Measurements from ENCODE around the gene PAX3. TPM values are rescaled to one million over a fixed set of nuclear protein-coding genes. Genes with fewer than 3 reads are reported as not detected.

Gene PAX3
- total RNA-seq, 4 donors from 2014 or later = not detected

DNA sequence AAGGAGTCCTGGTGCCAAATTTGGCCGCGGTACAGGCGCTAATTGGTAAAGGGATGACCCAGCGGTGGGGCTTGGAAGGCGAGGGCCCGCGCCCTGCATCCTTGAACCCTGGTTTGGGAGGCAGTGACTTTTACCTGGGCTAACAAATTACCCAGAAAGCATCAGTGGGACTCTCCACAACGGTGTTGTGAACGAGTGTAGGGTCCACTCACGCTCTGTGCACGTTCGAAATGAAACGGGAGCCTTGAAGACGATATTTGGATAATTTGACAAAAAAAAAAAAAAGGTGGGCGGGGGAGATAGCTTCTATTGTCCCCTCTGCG is 3.0 kb upstream of the PAX3 start:
- Histone ChIP-seq H3K27me3 (peaks cover 100% of the 10 kb centered on the region), H3K4me3 (no peak overlapping the region), H3K36me3 (no peaks in the 10 kb centered on the region), H3K27ac (no peak overlapping the region), H3K9me3 (no peaks in the 10 kb centered on the region), H3K4me1 (peaks cover 10 to 55% (median 36%) of the 10 kb centered on the region in 4 donors)
- in situ Hi-C loops (cut with MboI; ENCODE audit: low pct_ligation_motif_present in 1 of 4, low pct_unique_long_range_greater_than_20kb in 1 of 4, low sequenced_read_pairs in 3 of 4) = loop anchor here in 3 of 4 donors (25.0 kb wide), 1 partner anchor 261 kb away; no protein-coding TSS in a partner anchor
- 7 to 22% methylated on average over 5 to 16 of the region's 16 CpGs for WGBS, 2 donors (ENCODE audit: low coverage in 1 of 2)
- intact Hi-C loops (cut with DNase I; ENCODE audit: low total_unique reads) = no loop called here
- TF ChIP-seq POLR2AphosphoS5 (IDR thresholded peaks at IDR 0.05) (no peak), EP300 (IDR thresholded peaks at IDR 0.05; ENCODE audit: low read depth) (no peak), POLR2A (IDR thresholded peaks at IDR 0.05) (no peak)
- TF ChIP-seq, protein P1, sequence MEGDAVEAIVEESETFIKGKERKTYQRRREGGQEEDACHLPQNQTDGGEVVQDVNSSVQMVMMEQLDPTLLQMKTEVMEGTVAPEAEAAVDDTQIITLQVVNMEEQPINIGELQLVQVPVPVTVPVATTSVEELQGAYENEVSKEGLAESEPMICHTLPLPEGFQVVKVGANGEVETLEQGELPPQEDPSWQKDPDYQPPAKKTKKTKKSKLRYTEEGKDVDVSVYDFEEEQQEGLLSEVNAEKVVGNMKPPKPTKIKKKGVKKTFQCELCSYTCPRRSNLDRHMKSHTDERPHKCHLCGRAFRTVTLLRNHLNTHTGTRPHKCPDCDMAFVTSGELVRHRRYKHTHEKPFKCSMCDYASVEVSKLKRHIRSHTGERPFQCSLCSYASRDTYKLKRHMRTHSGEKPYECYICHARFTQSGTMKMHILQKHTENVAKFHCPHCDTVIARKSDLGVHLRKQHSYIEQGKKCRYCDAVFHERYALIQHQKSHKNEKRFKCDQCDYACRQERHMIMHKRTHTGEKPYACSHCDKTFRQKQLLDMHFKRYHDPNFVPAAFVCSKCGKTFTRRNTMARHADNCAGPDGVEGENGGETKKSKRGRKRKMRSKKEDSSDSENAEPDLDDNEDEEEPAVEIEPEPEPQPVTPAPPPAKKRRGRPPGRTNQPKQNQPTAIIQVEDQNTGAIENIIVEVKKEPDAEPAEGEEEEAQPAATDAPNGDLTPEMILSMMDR (IDR thresholded peaks at IDR 0.05) = no peak
- no peak for DNase-seq

DNA sequence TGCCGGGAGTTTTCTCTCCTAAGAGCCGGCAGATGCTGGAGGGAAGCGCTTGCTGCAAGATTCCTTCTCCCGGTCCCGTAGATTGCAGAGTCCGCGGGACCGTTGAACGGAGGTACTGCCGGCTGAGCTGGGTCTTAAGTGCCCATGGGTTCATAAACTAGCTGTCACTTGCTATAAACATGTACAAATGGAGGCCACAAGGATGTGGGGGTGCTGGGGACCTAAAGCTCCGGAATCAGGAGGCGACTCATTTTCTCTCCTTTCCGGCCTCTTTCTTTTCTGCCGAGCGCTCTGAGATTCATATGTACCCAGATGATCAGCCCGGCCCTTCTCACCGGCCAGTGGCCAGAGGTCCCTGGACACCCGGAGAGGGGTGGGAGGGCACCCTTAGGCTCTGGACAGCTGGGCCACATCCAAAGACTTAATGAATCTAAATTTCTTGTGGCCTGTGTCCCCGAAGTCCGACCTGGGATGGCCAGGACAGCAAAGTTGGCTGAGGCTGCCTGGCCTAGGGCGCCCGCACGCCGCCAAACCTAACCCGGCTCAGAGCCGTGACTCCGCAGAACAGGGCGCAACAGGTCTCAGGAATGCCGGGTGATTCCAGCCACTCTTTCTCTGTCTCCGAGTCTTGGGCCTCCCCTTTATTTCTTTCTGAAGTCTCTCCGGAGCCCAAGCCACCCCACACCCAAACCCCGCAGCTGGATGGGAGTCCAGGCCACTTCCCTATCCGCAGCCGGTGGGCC is 2.4 kb upstream of the PAX3 start:
- Histone ChIP-seq H3K4me3 (no peak overlapping the region), H3K4me1 (peaks cover 10 to 50% (median 31%) of the 10 kb centered on the region in 4 donors), H3K27ac (no peak overlapping the region), H3K9me3 (no peaks in the 10 kb centered on the region), H3K27me3 (peaks cover 100% of the 10 kb centered on the region), H3K36me3 (no peaks in the 10 kb centered on the region)
- in situ Hi-C loops (cut with MboI; ENCODE audit: low pct_ligation_motif_present in 1 of 4, low pct_unique_long_range_greater_than_20kb in 1 of 4, low sequenced_read_pairs in 3 of 4) = loop anchor here in 3 of 4 donors (25.0 kb wide), 1 partner anchor 261 kb away; no protein-coding TSS in a partner anchor
- intact Hi-C loops (cut with DNase I; ENCODE audit: low total_unique reads) = no loop called here
- DNase-seq = no peak
- TF ChIP-seq POLR2AphosphoS5 (IDR thresholded peaks at IDR 0.05) (no peak), EP300 (IDR thresholded peaks at IDR 0.05; ENCODE audit: low read depth) (no peak), POLR2A (IDR thresholded peaks at IDR 0.05) (no peak)
- TF ChIP-seq, protein P1 (IDR thresholded peaks at IDR 0.05) = no peak
- WGBS, 2 donors (ENCODE audit: low coverage in 1 of 2) = 16% methylated on average over 34 of the region's 34 CpGs; no CpG with 5 or more reads in 1 of the 2 donors

DNA sequence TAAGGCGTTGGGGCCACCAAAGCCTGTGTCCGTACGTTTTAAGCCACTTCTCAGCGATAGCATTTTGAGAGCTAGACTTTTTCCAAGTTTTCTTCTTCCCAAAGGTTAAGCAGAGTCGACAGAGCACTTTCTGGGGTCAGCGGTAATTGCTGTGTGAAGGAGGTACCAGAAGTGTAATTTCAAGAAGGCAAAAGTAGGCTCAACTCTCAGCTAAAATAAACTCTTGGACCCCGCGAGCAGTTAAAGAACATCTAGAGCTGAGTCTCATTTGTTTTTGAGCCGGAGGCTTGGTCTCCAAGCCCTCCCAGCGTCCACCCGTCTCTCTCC is 1.9 kb upstream of the PAX3 start:
- peaks cover 100% of the 10 kb centered on the region for H3K27me3 ChIP-seq
- in situ Hi-C loops (cut with MboI; ENCODE audit: low pct_ligation_motif_present in 1 of 4, low pct_unique_long_range_greater_than_20kb in 1 of 4, low sequenced_read_pairs in 3 of 4) = loop anchor here in 3 of 4 donors (25.0 kb wide), 1 partner anchor 262 kb away; no protein-coding TSS in a partner anchor
- DNase-seq = no peak
- H3K27ac ChIP-seq = no peak overlapping the region
- H3K4me1 ChIP-seq = peaks cover 9 to 50% (median 27%) of the 10 kb centered on the region in 4 donors
- H3K4me3 ChIP-seq = no peak overlapping the region
- H3K9me3 ChIP-seq = no peaks in the 10 kb centered on the region
- H3K36me3 ChIP-seq = no peaks in the 10 kb centered on the region
- intact Hi-C loops (cut with DNase I; ENCODE audit: low total_unique reads) = no loop called here
- TF ChIP-seq POLR2A (IDR thresholded peaks at IDR 0.05) = no peak
- TF ChIP-seq, protein P1 (IDR thresholded peaks at IDR 0.05) = no peak
- no peak for TF ChIP-seq POLR2AphosphoS5 (IDR thresholded peaks at IDR 0.05)
- TF ChIP-seq EP300 (IDR thresholded peaks at IDR 0.05; ENCODE audit: low read depth) = no peak
- 21 to 32% methylated on average over 6 to 11 of the region's 11 CpGs for WGBS, 2 donors (ENCODE audit: low coverage in 1 of 2)

DNA sequence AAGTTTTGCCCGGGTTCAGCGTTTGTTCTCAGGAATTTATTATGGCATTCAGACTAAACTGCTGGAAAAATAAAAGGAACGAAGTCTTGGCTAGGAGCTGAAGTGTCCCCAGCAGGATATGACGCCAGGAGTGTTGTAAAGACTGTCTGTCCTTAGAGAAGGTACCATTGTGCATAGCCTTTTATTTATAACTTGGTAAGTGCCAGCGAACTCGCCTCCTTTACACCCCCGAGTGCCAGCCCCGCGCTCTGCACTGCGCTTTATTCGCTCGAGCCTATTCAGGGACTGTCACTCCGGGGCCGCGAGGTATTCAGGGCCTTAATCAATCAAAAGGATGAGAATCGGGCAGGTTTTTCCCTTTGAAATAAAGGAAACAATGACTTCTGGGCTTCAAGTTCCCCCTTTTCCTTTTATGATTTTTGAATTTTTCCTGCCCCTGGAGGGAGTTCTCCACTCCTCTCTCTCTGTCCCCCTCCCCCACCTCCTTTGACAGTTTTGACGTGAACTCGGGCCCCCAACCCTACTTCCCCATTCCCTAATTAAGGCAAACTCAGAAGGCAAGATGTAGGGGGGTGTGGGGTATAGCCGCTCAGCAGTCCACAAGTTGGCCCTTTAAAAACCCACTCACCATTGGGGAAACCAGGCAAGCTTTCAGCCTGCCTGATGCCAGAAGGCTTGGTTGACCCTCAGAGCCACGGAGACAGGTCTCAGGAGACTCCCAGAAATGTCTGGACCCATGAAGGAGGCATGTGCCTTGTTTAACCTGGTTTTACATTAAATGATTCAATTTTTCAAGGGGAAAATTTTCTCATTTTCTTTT is 1.3 kb upstream of the PAX3 start:
- Histone ChIP-seq H3K36me3 (no peaks in the 10 kb centered on the region), H3K4me1 (peaks cover 3 to 50% (median 27%) of the 10 kb centered on the region in 4 donors), H3K27ac (no peak overlapping the region), H3K9me3 (no peaks in the 10 kb centered on the region), H3K27me3 (peaks cover 100% of the 10 kb centered on the region), H3K4me3 (no peak overlapping the region)
- intact Hi-C loops (cut with DNase I; ENCODE audit: low total_unique reads) (no loop called here), in situ Hi-C loops (cut with MboI; ENCODE audit: low pct_ligation_motif_present in 1 of 4, low pct_unique_long_range_greater_than_20kb in 1 of 4, low sequenced_read_pairs in 3 of 4) (loop anchor here in 3 of 4 donors (25.0 kb wide), 1 partner anchor 262 kb away; no protein-coding TSS in a partner anchor)
- TF ChIP-seq POLR2A (IDR thresholded peaks at IDR 0.05) = no peak
- TF ChIP-seq EP300 (IDR thresholded peaks at IDR 0.05; ENCODE audit: low read depth) = no peak
- no peak for TF ChIP-seq POLR2AphosphoS5 (IDR thresholded peaks at IDR 0.05)
- DNase-seq = no peak
- WGBS, 2 donors (ENCODE audit: low coverage in 1 of 2) = 10 to 15% methylated on average over 14 to 20 of the region's 20 CpGs
